ENCODE data around the gene ISYNA1.

ISYNA1 gene

DNA sequence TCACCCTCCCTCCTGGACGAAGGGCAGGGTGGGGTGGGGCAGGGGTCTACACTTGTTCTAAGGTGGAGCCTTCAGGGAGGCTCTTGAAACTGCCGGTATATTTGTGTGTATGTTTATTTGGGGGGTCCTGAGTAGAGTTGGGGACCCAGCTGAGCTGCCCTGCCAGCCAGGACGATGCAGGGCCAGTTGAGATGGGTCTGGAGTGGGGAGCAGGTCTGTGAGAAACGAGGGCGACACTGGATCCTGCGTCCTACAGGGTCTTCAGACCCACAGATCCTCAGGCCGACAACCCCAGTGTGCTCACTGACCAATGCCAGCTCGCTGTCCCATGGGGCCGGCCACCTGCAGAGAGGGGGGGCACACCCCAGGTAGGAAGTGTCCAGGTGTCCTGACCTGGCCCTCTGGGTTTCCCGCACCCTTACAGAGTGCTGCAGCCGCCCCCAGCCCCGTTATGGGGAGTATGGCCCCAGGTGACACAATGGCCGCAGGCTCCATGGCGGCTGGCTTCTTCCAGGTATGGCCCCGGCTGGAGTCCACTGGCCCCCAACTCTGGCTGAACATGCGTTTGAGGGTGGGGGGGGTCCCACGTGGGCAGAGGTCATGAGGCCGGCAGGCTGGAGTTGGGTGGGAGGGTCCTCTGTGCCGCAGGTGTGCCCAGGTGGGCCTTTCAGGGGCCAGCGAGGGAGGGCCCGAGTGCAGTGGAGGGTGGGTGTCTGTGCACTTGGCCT, 7.4 kb downstream of the ISYNA1 start:
- DNase-seq: no peak

DNA sequence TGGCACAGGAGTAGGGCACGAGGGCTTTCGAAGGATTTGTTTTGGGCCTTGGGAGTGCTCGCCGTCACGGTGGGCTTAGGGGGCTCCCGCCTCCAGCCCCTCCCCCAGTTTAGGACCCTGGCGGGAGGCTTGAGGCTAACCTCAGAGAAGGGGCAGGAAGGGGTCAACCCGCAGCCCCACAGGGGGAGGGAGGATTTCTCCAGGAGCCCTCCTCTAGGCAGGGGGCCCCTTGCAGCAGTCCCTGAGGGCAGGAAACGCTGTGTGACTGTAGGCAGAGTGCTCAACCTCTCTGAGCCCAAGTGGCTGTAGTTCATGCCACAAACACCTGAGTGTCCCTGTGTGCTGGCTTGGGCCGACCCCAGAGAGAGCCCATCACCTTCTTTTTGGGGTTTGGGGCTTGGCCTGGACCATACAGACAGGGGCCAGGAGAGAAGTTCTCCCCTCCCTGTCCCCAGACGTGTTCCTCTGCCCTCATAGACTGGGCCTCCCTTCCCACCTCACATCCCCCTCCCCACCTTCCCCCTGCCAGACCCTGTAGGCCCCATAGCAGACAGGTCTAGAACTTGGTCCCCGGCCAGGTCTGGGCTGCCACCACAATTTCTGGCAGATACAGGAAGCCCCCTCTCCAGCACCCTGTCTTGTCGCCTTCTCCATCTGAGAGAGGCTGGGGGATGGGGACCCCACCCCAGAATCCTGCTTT, 8.1 kb downstream of the ISYNA1 start:
- no peak for DNase-seq

- peak; percentile 78 for DNase-seq
Observed at GRCh38 chr19:18428787-18429674, 8.9 kb downstream of the ISYNA1 start.

DNA sequence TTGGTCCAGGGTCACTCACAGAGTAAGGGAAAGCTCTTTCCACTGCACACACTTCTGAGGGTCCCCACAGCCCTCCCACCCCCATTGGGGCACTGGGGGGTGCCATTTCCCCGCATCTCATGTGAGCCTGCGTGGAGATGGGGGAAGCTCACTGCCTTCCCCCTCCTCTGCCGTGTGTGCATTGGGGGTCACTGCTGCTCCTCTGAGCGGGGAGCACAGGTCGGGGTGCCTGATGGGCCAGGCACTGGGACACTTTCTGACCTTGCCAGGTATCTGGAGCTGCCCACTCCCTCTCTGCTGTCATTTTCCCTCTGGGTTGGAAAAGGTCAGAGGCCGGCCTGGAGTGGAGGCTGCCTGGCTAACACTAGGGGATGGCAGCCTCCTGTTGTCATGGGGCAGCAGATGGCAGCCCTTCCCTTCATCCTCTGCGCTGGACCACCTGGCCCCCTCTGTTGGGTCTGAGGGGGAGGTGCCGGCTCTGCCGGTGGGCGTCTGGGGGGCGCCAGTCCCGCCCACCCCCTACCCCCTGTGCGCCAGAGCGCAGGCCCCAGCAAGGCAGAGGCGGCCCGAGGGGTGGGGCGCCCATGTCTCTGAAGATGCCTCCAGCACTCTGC, 9.7 kb downstream of the ISYNA1 start:
- no peak for DNase-seq

- no peak for DNase-seq
Observed at GRCh38 chr19:18427743-18428113, 10.2 kb downstream of the ISYNA1 start.

DNA sequence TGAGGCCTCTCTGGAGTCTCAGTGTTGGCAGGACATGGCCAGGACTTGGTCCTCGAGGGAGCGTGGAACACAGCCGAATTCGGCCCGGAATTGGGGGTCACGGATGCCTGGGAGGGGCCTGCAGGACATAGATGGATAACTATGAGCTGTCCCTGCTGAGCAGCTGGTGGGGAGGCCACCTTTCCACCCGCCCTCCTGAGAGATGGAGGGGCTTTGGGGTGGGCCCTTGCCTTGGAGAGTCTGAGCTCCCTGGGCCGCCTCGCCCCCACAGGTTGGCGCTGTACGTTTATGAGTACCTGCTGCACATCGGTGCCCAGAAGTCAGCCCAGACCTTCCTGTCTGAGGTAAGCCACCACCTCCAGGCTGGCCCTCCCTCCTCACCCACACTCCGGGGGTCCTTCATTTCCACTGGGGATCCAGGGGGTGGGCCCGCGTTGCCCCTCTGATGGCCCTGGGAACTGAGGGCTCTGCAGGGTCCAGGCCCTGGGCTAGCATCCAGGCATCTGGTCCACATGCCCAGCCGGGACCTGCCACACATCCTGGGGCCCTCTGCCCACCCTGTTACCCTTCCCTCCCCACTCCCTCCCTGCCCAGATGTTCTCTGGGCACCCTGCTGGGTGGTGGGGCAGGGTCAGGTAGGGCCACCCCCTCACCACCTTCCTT, 10.7 kb downstream of the ISYNA1 start:
- DNase-seq: no peak

GRCh38 chr19:18426416-18426767, 11.5 kb downstream of the ISYNA1 start:
- no peak for DNase-seq

- no peak for DNase-seq
Observed at GRCh38 chr19:18425515-18426415, 12.2 kb downstream of the ISYNA1 start.

DNA sequence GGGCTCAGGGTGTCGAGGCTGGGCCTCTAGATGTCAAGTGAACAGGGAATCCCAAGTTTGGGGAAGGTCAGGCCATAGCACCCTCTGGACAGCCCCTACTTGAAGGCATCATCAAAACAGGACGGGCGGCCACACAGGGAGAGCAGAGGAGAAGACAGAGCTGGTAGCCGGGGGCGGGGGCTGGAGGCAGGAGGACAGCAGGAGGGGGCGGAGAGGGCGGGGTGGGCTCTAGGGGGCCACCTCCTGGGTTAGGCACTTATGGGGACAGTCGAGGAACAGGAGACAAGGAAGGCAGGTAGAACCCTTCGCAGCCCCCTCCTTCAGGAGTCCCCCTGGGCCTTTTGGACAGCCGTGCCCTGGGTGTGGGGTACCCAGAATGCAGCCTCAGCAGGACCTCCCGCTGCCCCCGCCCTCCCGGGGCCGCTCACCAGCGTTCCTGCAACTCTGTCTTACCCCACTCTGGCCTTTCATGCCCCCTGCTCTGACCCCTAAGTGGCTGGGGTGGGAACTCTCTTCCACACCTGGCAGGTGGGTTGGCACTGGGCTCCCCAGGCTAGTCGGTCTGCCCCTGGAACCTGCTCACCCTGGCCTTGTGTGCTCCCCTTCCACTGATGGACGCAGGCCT, 12.9 kb downstream of the ISYNA1 start:
- DNase-seq: no peak

- DNase-seq: no peak
Observed at GRCh38 chr19:18424122-18424889, 13.6 kb downstream of the ISYNA1 start.

DNA sequence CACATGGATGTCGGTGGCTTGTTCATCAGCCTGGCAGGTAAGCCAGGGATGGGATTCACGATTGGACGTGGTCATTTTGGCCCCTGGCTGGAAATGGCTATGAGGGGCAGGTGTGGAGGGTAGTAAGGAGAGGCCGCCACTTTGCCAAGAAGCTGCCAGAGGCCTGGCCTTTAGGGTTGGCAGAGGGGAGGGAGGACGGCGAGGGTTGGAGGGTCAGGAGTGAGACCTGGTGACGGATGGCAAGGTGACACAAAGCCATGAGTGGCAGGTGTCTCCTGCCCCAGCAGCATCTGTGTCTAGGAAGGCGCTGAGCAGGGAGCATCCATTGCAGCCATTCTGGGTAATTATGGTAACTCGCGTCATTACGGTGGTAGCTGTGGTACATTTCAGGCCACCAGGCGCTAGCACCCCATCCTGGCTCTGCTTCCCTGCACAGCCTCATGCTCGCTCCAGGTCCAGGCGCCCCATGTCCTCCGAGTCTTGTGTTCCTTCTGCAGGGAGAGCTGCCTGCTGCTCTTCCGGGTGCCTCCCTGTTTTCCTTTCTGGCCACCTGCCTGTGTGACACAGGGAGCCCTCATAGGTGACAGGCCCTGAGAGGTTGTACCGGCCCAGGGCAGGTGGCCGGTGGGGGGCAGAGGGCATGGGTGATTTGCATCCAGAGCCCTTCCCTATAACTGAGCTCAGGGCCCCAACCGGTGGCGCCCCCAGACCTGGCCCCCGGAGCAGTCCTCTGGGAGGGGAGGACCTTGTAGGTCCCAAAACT, 14.5 kb downstream of the ISYNA1 start:
- no peak for DNase-seq

GRCh38 chr19:18422530-18423191, 15.3 kb downstream of the ISYNA1 start:
- no peak for DNase-seq

- DNase-seq: no peak
Observed at GRCh38 chr19:18421371-18421959, 16.5 kb downstream of the ISYNA1 start.

GRCh38 chr19:18420930-18421329, 17.0 kb downstream of the ISYNA1 start:
- no peak for DNase-seq

DNA sequence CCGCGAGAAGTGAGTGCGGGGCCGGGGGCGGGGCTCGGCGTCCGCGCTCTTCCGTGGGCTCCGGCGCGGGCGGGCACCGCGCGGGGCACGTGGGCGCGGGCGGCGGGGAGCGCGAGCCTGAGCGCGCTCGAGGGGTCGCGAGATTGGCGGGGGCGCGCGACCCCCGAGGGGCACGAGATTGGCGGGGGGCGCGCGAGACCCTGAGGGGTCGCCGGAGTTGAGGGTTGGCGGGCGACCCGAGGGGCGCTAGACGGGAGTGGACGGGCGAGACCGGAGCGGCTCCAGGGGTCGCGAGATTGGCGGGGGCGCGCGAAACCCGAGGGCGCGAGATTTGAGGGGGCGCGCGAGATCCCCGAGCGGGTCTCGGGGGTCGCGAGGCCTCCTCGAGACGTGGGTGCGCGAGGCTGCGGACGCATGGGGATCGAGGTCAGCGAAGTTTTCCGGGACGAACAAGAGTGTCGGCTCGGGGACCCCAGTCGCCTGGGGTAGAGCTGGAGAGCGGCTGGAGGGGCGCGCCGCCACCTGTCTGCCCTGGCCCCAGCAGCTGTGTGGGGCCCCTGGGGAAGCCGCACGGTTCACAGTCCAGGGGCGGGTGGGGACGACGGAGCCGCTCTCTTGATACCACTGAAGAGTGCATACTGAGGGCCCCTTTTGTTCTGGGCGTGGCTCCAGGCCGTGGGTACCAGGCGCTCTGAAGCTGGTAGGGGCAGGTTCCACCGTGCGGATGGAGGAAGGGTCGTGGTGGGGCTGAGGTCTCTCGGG, 18.1 kb downstream of the ISYNA1 start:
- DNase-seq: no peak

DNA sequence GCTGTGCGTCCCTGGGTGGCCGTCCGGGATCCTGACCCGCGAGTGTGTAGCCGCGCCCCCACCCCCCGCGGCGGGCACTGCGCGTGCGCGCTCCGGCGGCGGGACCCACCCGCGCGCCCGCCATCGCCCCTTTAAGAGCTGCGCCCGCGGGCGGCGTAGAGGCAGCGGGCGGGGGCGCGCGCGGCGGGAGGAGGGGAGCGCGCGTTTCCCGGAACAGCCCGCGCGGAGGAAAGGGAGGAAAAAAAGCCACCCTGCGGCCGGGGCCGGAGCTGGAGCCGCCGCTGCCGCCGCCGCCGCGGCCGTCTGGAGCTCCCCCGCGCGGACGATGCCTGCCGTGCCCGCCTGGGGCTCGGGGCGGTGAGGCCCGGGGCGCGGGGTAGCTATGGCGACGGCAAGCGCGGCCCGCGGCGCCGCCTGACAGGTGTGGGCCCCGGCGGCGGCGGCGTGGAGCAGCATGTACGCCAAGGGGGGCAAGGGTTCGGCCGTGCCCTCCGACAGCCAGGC, 18.7 kb downstream of the ISYNA1 start, which contains the start of gene SSBP4:
SSBP4 (plus strand) TSS at position 204 of the 504 bp plus-strand sequence; CDS start at position 455, 251 bp downstream.
- peak; percentile 51 for DNase-seq

DNA sequence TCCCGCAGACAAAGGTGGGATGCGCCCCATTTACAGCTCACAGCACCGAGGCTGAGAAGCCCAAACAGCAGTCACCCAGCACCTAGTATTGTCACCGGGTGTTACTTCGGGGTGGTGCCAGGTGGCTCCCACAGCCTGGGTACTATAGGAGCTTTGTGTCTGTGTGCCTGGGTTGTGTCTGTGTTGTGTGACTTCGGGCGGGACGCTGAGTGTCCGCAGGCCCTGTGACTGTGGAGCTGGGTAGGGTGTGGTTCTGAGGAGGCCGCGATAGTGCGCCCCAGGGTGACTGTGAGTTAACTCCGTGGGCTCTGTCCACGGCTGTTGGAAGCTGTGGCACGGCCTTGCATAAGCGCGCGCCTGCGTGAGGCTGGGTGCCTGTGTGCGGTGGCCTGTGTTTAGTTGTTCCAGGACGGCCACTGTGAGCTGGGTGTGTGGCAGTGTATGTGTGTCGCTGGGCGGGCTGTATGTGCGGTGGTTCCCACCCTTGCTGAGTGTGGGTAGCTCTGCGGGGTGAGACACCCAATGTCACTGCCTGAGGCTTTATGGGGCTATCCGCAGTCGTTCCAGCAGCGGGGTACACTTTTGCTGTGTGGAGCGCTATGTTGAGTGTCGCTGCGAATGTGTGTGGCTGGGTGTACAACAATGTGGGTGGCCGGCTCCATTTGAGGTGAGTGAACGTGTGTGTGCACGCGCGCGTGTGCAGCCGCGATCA, 19.3 kb downstream of the ISYNA1 start:
- DNase-seq: peak; percentile 43
